ENCODE results near the gene CAMK2D.

Gene CAMK2D

GRCh38 chr4:113783701-113784100, 22.2 kb upstream of the CAMK2D start:
- Histone ChIP-seq H3K27me3 (ENCODE audit: control insufficient read depth in 1 of 2, insufficient read depth in 2 of 2, low read length in 2 of 2) (no peaks in the 10 kb centered on the region), H3K9me3 (ENCODE audit: control insufficient read depth in 1 of 2, low read length in 2 of 2) (no peaks in the 10 kb centered on the region), H3K27ac (ENCODE audit: low read depth, low read length) (no peak overlapping the region), H3K4me1 (ENCODE audit: control insufficient read depth in 1 of 2, insufficient read depth in 2 of 2, low read length in 2 of 2) (no peaks in the 10 kb centered on the region), H3K9ac (ENCODE audit: low read depth in 1 of 2, low read length in 2 of 2) (no peak overlapping the region), H3K36me3 (ENCODE audit: control insufficient read depth in 1 of 2, insufficient read depth in 2 of 2, low read length in 2 of 2) (no peaks in the 10 kb centered on the region), H3K4me3 (ENCODE audit: low read depth in 1 of 2, low read length in 2 of 2) (no peak overlapping the region)

GRCh38 chr4:113783289-113783688, 21.8 kb upstream of the CAMK2D start:
- Histone ChIP-seq H3K36me3 (ENCODE audit: control insufficient read depth in 1 of 2, insufficient read depth in 2 of 2, low read length in 2 of 2) (no peaks in the 10 kb centered on the region), H3K4me3 (ENCODE audit: low read depth in 1 of 2, low read length in 2 of 2) (no peak overlapping the region)

GRCh38 chr4:113781439-113782040, 20.0 kb upstream of the CAMK2D start:
- Histone ChIP-seq H3K27ac (ENCODE audit: low read depth, low read length) (no peak overlapping the region), H3K36me3 (ENCODE audit: control insufficient read depth in 1 of 2, insufficient read depth in 2 of 2, low read length in 2 of 2) (no peaks in the 10 kb centered on the region), H3K4me3 (ENCODE audit: low read depth in 1 of 2, low read length in 2 of 2) (no peak overlapping the region), H3K9me3 (ENCODE audit: control insufficient read depth in 1 of 2, low read length in 2 of 2) (no peaks in the 10 kb centered on the region), H3K9ac (ENCODE audit: low read depth in 1 of 2, low read length in 2 of 2) (no peak overlapping the region), H3K4me1 (ENCODE audit: control insufficient read depth in 1 of 2, insufficient read depth in 2 of 2, low read length in 2 of 2) (no peaks in the 10 kb centered on the region), H3K27me3 (ENCODE audit: control insufficient read depth in 1 of 2, insufficient read depth in 2 of 2, low read length in 2 of 2) (no peaks in the 10 kb centered on the region)

More at GRCh38 chr4:113783289-113783688, 21.8 kb upstream of the CAMK2D start:
- no peaks in the 10 kb centered on the region for H3K9me3 ChIP-seq (ENCODE audit: control insufficient read depth in 1 of 2, low read length in 2 of 2)
- no peaks in the 10 kb centered on the region for H3K27me3 ChIP-seq (ENCODE audit: control insufficient read depth in 1 of 2, insufficient read depth in 2 of 2, low read length in 2 of 2)
- H3K9ac ChIP-seq (ENCODE audit: low read depth in 1 of 2, low read length in 2 of 2), result no peak overlapping the region
- no peak overlapping the region for H3K27ac ChIP-seq (ENCODE audit: low read depth, low read length)
- H3K4me1 ChIP-seq (ENCODE audit: control insufficient read depth in 1 of 2, insufficient read depth in 2 of 2, low read length in 2 of 2), result no peaks in the 10 kb centered on the region

- no peaks in the 10 kb centered on the region for H3K36me3 ChIP-seq (ENCODE audit: control insufficient read depth in 1 of 2, insufficient read depth in 2 of 2, low read length in 2 of 2)
- H3K4me1 ChIP-seq (ENCODE audit: control insufficient read depth in 1 of 2, insufficient read depth in 2 of 2, low read length in 2 of 2), result no peaks in the 10 kb centered on the region
- no peak overlapping the region for H3K9ac ChIP-seq (ENCODE audit: low read depth in 1 of 2, low read length in 2 of 2)
- H3K9me3 ChIP-seq (ENCODE audit: control insufficient read depth in 1 of 2, low read length in 2 of 2), result no peaks in the 10 kb centered on the region
- H3K27ac ChIP-seq (ENCODE audit: low read depth, low read length), result no peak overlapping the region
- no peaks in the 10 kb centered on the region for H3K27me3 ChIP-seq (ENCODE audit: control insufficient read depth in 1 of 2, insufficient read depth in 2 of 2, low read length in 2 of 2)
- H3K4me3 ChIP-seq (ENCODE audit: low read depth in 1 of 2, low read length in 2 of 2), result no peak overlapping the region
Measured at GRCh38 chr4:113776679-113777078, 15.1 kb upstream of the CAMK2D start.

GRCh38 chr4:113776016-113776415, 14.5 kb upstream of the CAMK2D start:
- Histone ChIP-seq H3K36me3 (ENCODE audit: control insufficient read depth in 1 of 2, insufficient read depth in 2 of 2, low read length in 2 of 2) (no peaks in the 10 kb centered on the region), H3K9me3 (ENCODE audit: control insufficient read depth in 1 of 2, low read length in 2 of 2) (no peaks in the 10 kb centered on the region), H3K27ac (ENCODE audit: low read depth, low read length) (no peak overlapping the region), H3K4me3 (ENCODE audit: low read depth in 1 of 2, low read length in 2 of 2) (no peak overlapping the region), H3K4me1 (ENCODE audit: control insufficient read depth in 1 of 2, insufficient read depth in 2 of 2, low read length in 2 of 2) (no peaks in the 10 kb centered on the region), H3K27me3 (ENCODE audit: control insufficient read depth in 1 of 2, insufficient read depth in 2 of 2, low read length in 2 of 2) (no peaks in the 10 kb centered on the region), H3K9ac (ENCODE audit: low read depth in 1 of 2, low read length in 2 of 2) (no peak overlapping the region)

GRCh38 chr4:113773756-113774155, 12.2 kb upstream of the CAMK2D start:
- no peak overlapping the region for H3K4me3 ChIP-seq (ENCODE audit: low read depth in 1 of 2, low read length in 2 of 2)
- no peak overlapping the region for H3K9ac ChIP-seq (ENCODE audit: low read depth in 1 of 2, low read length in 2 of 2)
- no peak overlapping the region for H3K27ac ChIP-seq (ENCODE audit: low read depth, low read length)
- H3K9me3 ChIP-seq (ENCODE audit: control insufficient read depth in 1 of 2, low read length in 2 of 2), result no peaks in the 10 kb centered on the region
- H3K4me1 ChIP-seq (ENCODE audit: control insufficient read depth in 1 of 2, insufficient read depth in 2 of 2, low read length in 2 of 2), result no peaks in the 10 kb centered on the region
- no peaks in the 10 kb centered on the region for H3K36me3 ChIP-seq (ENCODE audit: control insufficient read depth in 1 of 2, insufficient read depth in 2 of 2, low read length in 2 of 2)
- no peaks in the 10 kb centered on the region for H3K27me3 ChIP-seq (ENCODE audit: control insufficient read depth in 1 of 2, insufficient read depth in 2 of 2, low read length in 2 of 2)

- H3K4me3 ChIP-seq (ENCODE audit: low read depth in 1 of 2, low read length in 2 of 2), result no peak overlapping the region
- no peaks in the 10 kb centered on the region for H3K4me1 ChIP-seq (ENCODE audit: control insufficient read depth in 1 of 2, insufficient read depth in 2 of 2, low read length in 2 of 2)
- H3K9me3 ChIP-seq (ENCODE audit: control insufficient read depth in 1 of 2, low read length in 2 of 2), result no peaks in the 10 kb centered on the region
- no peaks in the 10 kb centered on the region for H3K27me3 ChIP-seq (ENCODE audit: control insufficient read depth in 1 of 2, insufficient read depth in 2 of 2, low read length in 2 of 2)
- no peak overlapping the region for H3K9ac ChIP-seq (ENCODE audit: low read depth in 1 of 2, low read length in 2 of 2)
- H3K36me3 ChIP-seq (ENCODE audit: control insufficient read depth in 1 of 2, insufficient read depth in 2 of 2, low read length in 2 of 2), result no peaks in the 10 kb centered on the region
- H3K27ac ChIP-seq (ENCODE audit: low read depth, low read length), result no peak overlapping the region
Measured at GRCh38 chr4:113773014-113773413, 11.5 kb upstream of the CAMK2D start.

GRCh38 chr4:113772319-113772718, 10.8 kb upstream of the CAMK2D start:
- peaks cover 0 to 3% of the 10 kb centered on the region in 2 donors for H3K4me1 ChIP-seq (ENCODE audit: control insufficient read depth in 1 of 2, insufficient read depth in 2 of 2, low read length in 2 of 2)
- H3K9ac ChIP-seq (ENCODE audit: low read depth in 1 of 2, low read length in 2 of 2), result no peak overlapping the region
- no peaks in the 10 kb centered on the region for H3K27me3 ChIP-seq (ENCODE audit: control insufficient read depth in 1 of 2, insufficient read depth in 2 of 2, low read length in 2 of 2)

GRCh38 chr4:113769744-113770143, 8.2 kb upstream of the CAMK2D start:
- Histone ChIP-seq H3K4me1 (ENCODE audit: control insufficient read depth in 1 of 2, insufficient read depth in 2 of 2, low read length in 2 of 2) (peaks cover 8 to 20% of the 10 kb centered on the region in 2 donors), H3K9ac (ENCODE audit: low read depth in 1 of 2, low read length in 2 of 2) (no peak overlapping the region), H3K9me3 (ENCODE audit: control insufficient read depth in 1 of 2, low read length in 2 of 2) (no peaks in the 10 kb centered on the region), H3K27ac (ENCODE audit: low read depth, low read length) (no peak overlapping the region), H3K36me3 (ENCODE audit: control insufficient read depth in 1 of 2, insufficient read depth in 2 of 2, low read length in 2 of 2) (no peaks in the 10 kb centered on the region), H3K27me3 (ENCODE audit: control insufficient read depth in 1 of 2, insufficient read depth in 2 of 2, low read length in 2 of 2) (no peaks in the 10 kb centered on the region), H3K4me3 (ENCODE audit: low read depth in 1 of 2, low read length in 2 of 2) (no peak overlapping the region)

More at GRCh38 chr4:113772319-113772718, 10.8 kb upstream of the CAMK2D start:
- no peak overlapping the region for H3K4me3 ChIP-seq (ENCODE audit: low read depth in 1 of 2, low read length in 2 of 2)
- no peak overlapping the region for H3K27ac ChIP-seq (ENCODE audit: low read depth, low read length)
- H3K9me3 ChIP-seq (ENCODE audit: control insufficient read depth in 1 of 2, low read length in 2 of 2), result no peaks in the 10 kb centered on the region
- no peaks in the 10 kb centered on the region for H3K36me3 ChIP-seq (ENCODE audit: control insufficient read depth in 1 of 2, insufficient read depth in 2 of 2, low read length in 2 of 2)

GRCh38 chr4:113768952-113769351, 7.4 kb upstream of the CAMK2D start:
- Histone ChIP-seq H3K9ac (ENCODE audit: low read depth in 1 of 2, low read length in 2 of 2) (no peak overlapping the region), H3K4me3 (ENCODE audit: low read depth in 1 of 2, low read length in 2 of 2) (no peak overlapping the region), H3K4me1 (ENCODE audit: control insufficient read depth in 1 of 2, insufficient read depth in 2 of 2, low read length in 2 of 2) (peaks cover 8 to 26% of the 10 kb centered on the region in 2 donors), H3K9me3 (ENCODE audit: control insufficient read depth in 1 of 2, low read length in 2 of 2) (no peaks in the 10 kb centered on the region), H3K27ac (ENCODE audit: low read depth, low read length) (no peak overlapping the region), H3K27me3 (ENCODE audit: control insufficient read depth in 1 of 2, insufficient read depth in 2 of 2, low read length in 2 of 2) (no peaks in the 10 kb centered on the region), H3K36me3 (ENCODE audit: control insufficient read depth in 1 of 2, insufficient read depth in 2 of 2, low read length in 2 of 2) (no peaks in the 10 kb centered on the region)

GRCh38 chr4:113766882-113767281, 5.3 kb upstream of the CAMK2D start:
- no peak overlapping the region for H3K9ac ChIP-seq (ENCODE audit: low read depth in 1 of 2, low read length in 2 of 2)
- H3K36me3 ChIP-seq (ENCODE audit: control insufficient read depth in 1 of 2, insufficient read depth in 2 of 2, low read length in 2 of 2), result no peaks in the 10 kb centered on the region
- no peak overlapping the region for H3K27ac ChIP-seq (ENCODE audit: low read depth, low read length)
- no peaks in the 10 kb centered on the region for H3K9me3 ChIP-seq (ENCODE audit: control insufficient read depth in 1 of 2, low read length in 2 of 2)
- H3K4me3 ChIP-seq (ENCODE audit: low read depth in 1 of 2, low read length in 2 of 2), result peak overlapping the region; percentile 8 to 34
- no peaks in the 10 kb centered on the region for H3K27me3 ChIP-seq (ENCODE audit: control insufficient read depth in 1 of 2, insufficient read depth in 2 of 2, low read length in 2 of 2)
- H3K4me1 ChIP-seq (ENCODE audit: control insufficient read depth in 1 of 2, insufficient read depth in 2 of 2, low read length in 2 of 2), result peaks cover 16 to 30% of the 10 kb centered on the region in 2 donors

Data from duodenal mucosa (tissue), 2 donors.